HCT116 (cell line): ENCODE measurements around the gene BTBD6. TPM values are rescaled to one million over a fixed set of nuclear protein-coding genes. Genes with fewer than 3 reads are reported as not detected.

Experiments
- ATAC-seq: fragments of 200-7000 bp; cut with Tn5 transposase; 2 replicates; pipeline ENCODE4 v1.9.1; 2020; ENCODE audit warnings: mild to moderate bottlenecking, moderate library complexity
- BruUV-seq: library from RNA; stranded (reverse); fragments of 400-500 nt; replicated peaks from 2 replicates; lab custom pipeline; 2021; lab: Mats Ljungman, UMichigan
- CTCF ChIA-PET: fragments of 300-600 bp; sonication (Branson Sonifier 250); formaldehyde crosslinking; loops from one replicate; lab custom pipeline; 2021; ENCODE audit warnings: antibody characterized with exemption; lab: Charles Lee
- POLR2A ChIA-PET: fragments of 300-600, 350-600 bp; sonication (Branson Sonifier 250); formaldehyde crosslinking; loops from one replicate; lab custom pipeline; 2021; ENCODE audit warnings: antibody characterized with exemption; lab: Charles Lee
- RAD21 ChIA-PET, 2 experiments: fragments of 300-600 bp; sonication (Branson Sonifier 250); formaldehyde crosslinking; loops; one replicate each; lab custom pipeline; 2023; ENCODE audit warnings: low total read pairs in 2 of 2; ENCODE audit not compliant: uncharacterized antibody in 2 of 2, unreplicated experiment in 2 of 2, low non-redundant PET in 1 of 2; lab: Charles Lee
- DNase-seq: peaks from one replicate; pipeline ENCODE4 v3.0.0-alpha.2; 2010; ENCODE audit warnings: low read depth, low spot score
- H2AFZ ChIP-seq: fragments of 200-600 bp; shearing (Covaris generic), sonication (generic); 2 replicates; pipeline ENCODE4 v1.6.1; 2017; ENCODE audit warnings: low read depth, mixed run types, mixed read lengths, antibody characterized with exemption, low read length; ENCODE audit not compliant: poor library complexity, severe bottlenecking
- H3K27ac ChIP-seq: 2 replicates; pipeline ENCODE4 v1.5.1; 2012; ENCODE audit warnings: low read depth, low read length
- H3K27me3 ChIP-seq: fragments of 200-600 bp; sonication (generic); 2 replicates; pipeline ENCODE4 v1.6.1; 2016; ENCODE audit warnings: mixed run types, low read length, mixed read lengths; ENCODE audit not compliant: insufficient read depth
- H3K36me3 ChIP-seq, 2 experiments: fragments of 200-500 bp in 1 of 2; fragments of 200-600 bp in 1 of 2; sonication (Bioruptor generic) in 1 of 2; sonication (generic) in 1 of 2; 2 replicates each; pipeline versions ENCODE4 v1.5.1 to v1.6.1; 2014 to 2016; ENCODE audit warnings: low read length in 2 of 2, inconsistent platforms in 1 of 2, mixed read lengths in 1 of 2, mixed run types in 1 of 2; ENCODE audit not compliant: insufficient read depth in 2 of 2, control insufficient read depth in 1 of 2
- H3K4me1 ChIP-seq, 2 experiments: fragments of 200-600 bp in 1 of 2; sonication (generic) in 1 of 2; 2 replicates each; pipeline versions ENCODE4 v1.5.1 to v1.6.1; 2012 to 2017; ENCODE audit warnings: low read length in 2 of 2, inconsistent platforms in 1 of 2, mild to moderate bottlenecking in 1 of 2, mixed read lengths in 1 of 2, mixed run types in 1 of 2, moderate library complexity in 1 of 2; ENCODE audit not compliant: insufficient read depth in 2 of 2, control insufficient read depth in 1 of 2
- H3K4me2 ChIP-seq: fragments of 200-600 bp; sonication (generic); 2 replicates; pipeline ENCODE4 v1.6.1; 2017; ENCODE audit warnings: mixed run types, low read length, mixed read lengths
- H3K4me3 ChIP-seq, 2 experiments: fragments of 200-600 bp in 1 of 2; sonication (generic) in 1 of 2; replicated peaks in 1 of 2; 2 replicates each; pipeline ENCODE4 v1.5.1; 2011 to 2016; ENCODE audit warnings: low read length in 2 of 2, control low read depth in 1 of 2, low read depth in 1 of 2, mild to moderate bottlenecking in 1 of 2, mixed read lengths in 1 of 2, mixed run types in 1 of 2
- H3K79me2 ChIP-seq: fragments of 200-600 bp; sonication (generic); 2 replicates; pipeline ENCODE4 v1.6.1; 2017; ENCODE audit warnings: mild to moderate bottlenecking, mixed run types, low read length, moderate library complexity, mixed read lengths; ENCODE audit not compliant: insufficient read depth
- H3K9ac ChIP-seq: fragments of 200-600 bp; sonication (generic); 2 replicates; pipeline ENCODE4 v1.6.1; 2016; ENCODE audit warnings: low read length, mixed read lengths
- H3K9me2 ChIP-seq: fragments of 200-600 bp; sonication (generic), shearing (Covaris generic); 2 replicates; pipeline ENCODE4 v1.6.1; 2017; ENCODE audit warnings: mixed run types, mild to moderate bottlenecking, moderate library complexity; ENCODE audit not compliant: insufficient read depth
- H3K9me3 ChIP-seq, 2 experiments: fragments of 200-500 bp in 1 of 2; fragments of 200-600 bp in 1 of 2; sonication (Bioruptor generic) in 1 of 2; sonication (generic) in 1 of 2; 2 replicates each; pipeline ENCODE4 v1.6.1; 2014 to 2017; ENCODE audit warnings: low read length in 2 of 2, mixed read lengths in 2 of 2, inconsistent platforms in 1 of 2, low read depth in 1 of 2, mild to moderate bottlenecking in 1 of 2, mixed run types in 1 of 2, moderate library complexity in 1 of 2; ENCODE audit not compliant: control insufficient read depth in 1 of 2, insufficient read depth in 1 of 2
- H4K20me1 ChIP-seq: fragments of 200-600 bp; sonication (generic), shearing (Covaris generic); 2 replicates; pipeline ENCODE4 v1.6.1; 2017; ENCODE audit warnings: mixed run types, mild to moderate bottlenecking, moderate library complexity; ENCODE audit not compliant: insufficient read depth
- ATF3 ChIP-seq: IDR thresholded peaks from 2 replicates; pipeline ENCODE4 v1.6.1; 2012
- CEBPB ChIP-seq: IDR thresholded peaks from 2 replicates; pipeline ENCODE4 v1.6.1; 2012; ENCODE audit warnings: low read depth
- EZH2phosphoT487 ChIP-seq: fragments of 200-600 bp; IDR thresholded peaks from 2 replicates; pipeline ENCODE4 v1.6.1; 2018; ENCODE audit warnings: antibody characterized with exemption, borderline replicate concordance
- MAX ChIP-seq: IDR thresholded peaks from 2 replicates; pipeline ENCODE4 v1.6.1; 2012
- POLR2A ChIP-seq: IDR thresholded peaks from 2 replicates; pipeline ENCODE4 v1.7.0; 2011; ENCODE audit warnings: borderline replicate concordance; ENCODE audit not compliant: insufficient read depth, insufficient read length; ENCODE audit errors: extremely low read depth
- RAD21 ChIP-seq: IDR thresholded peaks from 2 replicates; pipeline ENCODE4 v1.6.1; 2012; ENCODE audit warnings: low read depth, mild to moderate bottlenecking
- SP1 ChIP-seq: IDR thresholded peaks from 2 replicates; pipeline ENCODE4 v1.6.1; 2012; ENCODE audit warnings: low read depth
- SRF ChIP-seq: IDR thresholded peaks from 2 replicates; pipeline ENCODE4 v1.6.1; 2012; ENCODE audit warnings: low read depth
- TCF7L2 ChIP-seq: IDR thresholded peaks from 2 replicates; pipeline ENCODE4 v1.7.0; 2011; ENCODE audit warnings: borderline replicate concordance, inconsistent platforms; ENCODE audit not compliant: insufficient read depth, insufficient read length; ENCODE audit errors: extremely low read depth
- ZBTB33 ChIP-seq: IDR thresholded peaks from 2 replicates; pipeline ENCODE4 v1.6.1; 2011; ENCODE audit warnings: mild to moderate bottlenecking, low read length, moderate library complexity; ENCODE audit not compliant: insufficient replicate concordance; ENCODE audit errors: extremely low read depth
- ZNF274 ChIP-seq: fragments of 200-500 bp; sonication (Bioruptor generic); IDR thresholded peaks from 2 replicates; pipeline ENCODE4 v1.6.1; 2014; ENCODE audit warnings: mild to moderate bottlenecking, low read depth, low read length, inconsistent platforms
- intact Hi-C: fragments of 100-400 bp; cut with micrococcal nuclease; formaldehyde crosslinking; loops from 2 replicates; pipeline ENCODE4 v1.10.0; 2022
- total RNA-seq: library from RNA; stranded (reverse); gene quantifications from one replicate; pipeline ENCODE4 v1.2.1, GENCODE V29; 2021; ENCODE audit not compliant: unreplicated experiment

BTBD6 gene
- total RNA-seq, 1 experiment from 2014 or later: 35.9 TPM

GRCh38 chr14:105226198-105226597 lies 22.1 kb upstream of the BTBD6 start:
- TF ChIP-seq MAX: no peak
- no peak for TF ChIP-seq ZBTB33
- TF ChIP-seq EZH2phosphoT487: no peak
- no peak for TF ChIP-seq SRF
- no peak for TF ChIP-seq POLR2A
- no peak for TF ChIP-seq TCF7L2
- no peak for TF ChIP-seq RAD21
- no peak for TF ChIP-seq ZNF274
- no peak overlapping the region for H3K27ac ChIP-seq
- H3K4me2 ChIP-seq: no peak overlapping the region
- ChIA-PET RAD21 (no interaction called here), POLR2A (no interaction called here), CTCF (no interaction called here)
- H3K4me3 ChIP-seq: no peak overlapping the region
- no peaks in the 10 kb centered on the region for H3K9me3 ChIP-seq
- no TSS peak for BruUV-seq
- no peaks in the 10 kb centered on the region for H3K27me3 ChIP-seq
- H3K79me2 ChIP-seq: no peaks in the 10 kb centered on the region
- no peaks in the 10 kb centered on the region for H4K20me1 ChIP-seq
- no peak for ATAC-seq
- intact Hi-C loops: no loop called here
- H3K9ac ChIP-seq: no peak overlapping the region
- no peaks in the 10 kb centered on the region for H3K9me2 ChIP-seq
- H3K4me1 ChIP-seq: no peaks in the 10 kb centered on the region
- H2AFZ ChIP-seq: no peak overlapping the region
- no peak for DNase-seq
- peaks cover 5 to 7% of the 10 kb centered on the region in 2 experiments; a peak in 3 of 4 replicates for H3K36me3 ChIP-seq

- Histone ChIP-seq H3K9me2 (no peaks in the 10 kb centered on the region), H3K27me3 (no peaks in the 10 kb centered on the region), H3K27ac (no peak overlapping the region), H4K20me1 (no peaks in the 10 kb centered on the region), H3K4me1 (no peaks in the 10 kb centered on the region), H3K36me3 (peaks cover 3 to 5% of the 10 kb centered on the region in 2 experiments; a peak in 1 of 4 replicates), H3K4me2 (no peak overlapping the region), H3K9ac (no peak overlapping the region), H2AFZ (no peak overlapping the region), H3K79me2 (peaks cover 3% of the 10 kb centered on the region), H3K4me3 (no peak overlapping the region), H3K9me3 (no peaks in the 10 kb centered on the region)
- intact Hi-C loops: no loop called here
- ATAC-seq (no peak), DNase-seq (no peak)
- POLR2A ChIA-PET: no interaction called here
- RAD21 ChIA-PET: no interaction called here
- CTCF ChIA-PET: no interaction called here
- no TSS peak for BruUV-seq
- TF ChIP-seq ZBTB33 (no peak), CEBPB (no peak), MAX (no peak), ZNF274 (no peak), SP1 (no peak), ATF3 (no peak), SRF (no peak)
Observed at GRCh38 chr14:105227346-105227745, 21.0 kb upstream of the BTBD6 start.
